ENCODE results near the gene SP1.

DNA sequence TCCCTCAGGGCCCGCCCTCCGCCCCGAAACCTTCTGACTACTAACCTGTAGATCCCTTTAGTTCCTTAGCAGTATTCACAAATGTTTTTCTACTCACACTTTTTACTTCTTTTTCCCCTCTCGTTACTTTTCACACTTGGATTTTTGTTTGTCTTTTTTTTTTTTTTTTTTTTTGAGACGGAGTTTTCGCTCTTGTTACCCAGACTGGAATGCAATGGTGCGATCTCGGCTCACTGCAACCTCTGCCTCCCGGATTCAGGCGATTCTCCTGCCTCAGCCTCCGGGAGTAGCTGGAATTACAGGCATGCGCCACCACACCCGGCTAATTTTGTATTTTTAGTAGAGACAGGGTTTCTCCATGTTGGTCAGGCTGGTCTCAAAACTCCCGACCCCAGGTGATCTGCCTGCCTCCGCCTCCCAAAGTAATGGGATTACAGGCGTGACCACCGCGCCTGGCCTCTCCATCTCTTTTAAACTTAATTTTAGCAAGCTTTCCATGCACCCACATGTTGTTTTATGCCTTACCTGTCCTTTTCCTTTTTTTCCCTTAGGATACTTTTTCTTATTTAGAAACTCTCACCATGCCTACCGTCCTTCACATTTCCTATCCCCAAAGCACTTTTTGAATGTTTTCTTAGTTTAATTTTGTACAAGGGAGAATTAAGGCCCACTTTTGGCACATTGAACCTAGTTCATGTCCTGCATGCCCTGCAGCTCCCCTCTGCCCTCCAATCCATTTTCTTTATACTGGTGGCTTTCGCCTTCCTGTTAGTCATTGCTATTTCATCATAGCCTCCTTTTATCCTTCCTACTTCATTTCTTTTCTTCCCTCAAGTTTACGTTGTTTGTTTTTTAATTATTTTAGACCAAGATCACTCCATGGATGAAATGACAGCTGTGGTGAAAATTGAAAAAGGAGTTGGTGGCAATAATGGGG lies 1.1 kb downstream of the SP1 start:
- TF ChIP-seq POLR2AphosphoS5 (IDR thresholded peaks at IDR 0.05): no peak
- TF ChIP-seq, protein P1, sequence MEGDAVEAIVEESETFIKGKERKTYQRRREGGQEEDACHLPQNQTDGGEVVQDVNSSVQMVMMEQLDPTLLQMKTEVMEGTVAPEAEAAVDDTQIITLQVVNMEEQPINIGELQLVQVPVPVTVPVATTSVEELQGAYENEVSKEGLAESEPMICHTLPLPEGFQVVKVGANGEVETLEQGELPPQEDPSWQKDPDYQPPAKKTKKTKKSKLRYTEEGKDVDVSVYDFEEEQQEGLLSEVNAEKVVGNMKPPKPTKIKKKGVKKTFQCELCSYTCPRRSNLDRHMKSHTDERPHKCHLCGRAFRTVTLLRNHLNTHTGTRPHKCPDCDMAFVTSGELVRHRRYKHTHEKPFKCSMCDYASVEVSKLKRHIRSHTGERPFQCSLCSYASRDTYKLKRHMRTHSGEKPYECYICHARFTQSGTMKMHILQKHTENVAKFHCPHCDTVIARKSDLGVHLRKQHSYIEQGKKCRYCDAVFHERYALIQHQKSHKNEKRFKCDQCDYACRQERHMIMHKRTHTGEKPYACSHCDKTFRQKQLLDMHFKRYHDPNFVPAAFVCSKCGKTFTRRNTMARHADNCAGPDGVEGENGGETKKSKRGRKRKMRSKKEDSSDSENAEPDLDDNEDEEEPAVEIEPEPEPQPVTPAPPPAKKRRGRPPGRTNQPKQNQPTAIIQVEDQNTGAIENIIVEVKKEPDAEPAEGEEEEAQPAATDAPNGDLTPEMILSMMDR (IDR thresholded peaks at IDR 0.05): no peak

Data from prostate gland (tissue), 2 donors.